Heart left ventricle (tissue), 13 donors: ENCODE results near the gene C22orf39.

Experiments
- CTCF ChIP-seq, 12 donors: fragments of 200-600 bp; sonication (generic) in 4 of 12; IDR thresholded peaks; one replicate each; pipeline versions ENCODE4 v1.5.0 to v1.8.0; 2018 to 2022; ENCODE audit warnings: antibody characterized with exemption in 12 of 12, mild to moderate bottlenecking in 5 of 12
- POLR2A ChIP-seq, 2 donors: fragments of 450-650 bp; IDR thresholded peaks; one replicate each; pipeline ENCODE4 v1.6.1; 2017; ENCODE audit warnings: antibody characterized with exemption in 2 of 2, mild to moderate bottlenecking in 2 of 2, moderate library complexity in 2 of 2
- donor health status: ischemic (EF 13 %, LVEDD 7.1; RV severe dilation, severe dysfunction).
- donor health status: DM: no; HTN: yes; CAD: no.
- donor health status: DM: no; HTN: no; CAD: no.
- donor health status: ischemic (EF 25% LVEDD 6.9; RV normal size, moderate dysfunction).
- donor health status: ischemic (EF 25% LVEDD 5.7; RV mildly dilated, moderate dysfunction).
- donor health status: ischemic (EF 35%, LVEDD 5.7; RV mildly dilated, moderate dysfunction).
- donor health status: nonischemic (EF 11% LVEDD 7.7; RV severe dilation, severe dysfunction).
- donor health status: DM: yes; HTN: yes; CAD: no.
- donor health status: PGD.
- donor health status: ischemic (EF 29% LVEDD 5.4; RV normal size, mild dysfunction).
- donor health status: nonischemic (EF 23%, LVEDD 6.1; RV moderate dilation, normal function).

- no peak for TF ChIP-seq CTCF (IDR thresholded peaks at IDR 0.05)
- no peak for TF ChIP-seq POLR2A (IDR thresholded peaks at IDR 0.05)
Measured at GRCh38 chr22:19395276-19395675, 52.2 kb downstream of the C22orf39 start.
